Fibroblast of pulmonary artery (primary cell): ENCODE results near the gene TFDP1.

Source experiments
- DNase-seq: peaks from one replicate; pipeline ENCODE4 v3.0.0-alpha.2; 2010; ENCODE audit warnings: low read depth
- H3K4me3 ChIP-seq: replicated peaks from 2 replicates; pipeline ENCODE4 v1.5.1; 2011; ENCODE audit warnings: low read depth, mild to moderate bottlenecking, control low read depth, low read length, moderate library complexity
- CTCF ChIP-seq: IDR thresholded peaks from 2 replicates; pipeline ENCODE4 v1.5.1; 2011; ENCODE audit warnings: mild to moderate bottlenecking, control low read depth, low read length, inconsistent platforms; ENCODE audit errors: missing control alignments

Gene TFDP1

GRCh38 chr13:113557013-113557412, 27.5 kb upstream of the TFDP1 start:
- no peak for TF ChIP-seq CTCF
- no peak overlapping the region for H3K4me3 ChIP-seq
- no peak for DNase-seq

GRCh38 chr13:113558461-113558860, 26.1 kb upstream of the TFDP1 start:
- no peak overlapping the region for H3K4me3 ChIP-seq
- no peak for DNase-seq
- TF ChIP-seq CTCF, result no peak

- no peak overlapping the region for H3K4me3 ChIP-seq
- TF ChIP-seq CTCF, result no peak
- DNase-seq, result no peak
These were observed 25.5 kb upstream of the TFDP1 start for GRCh38 chr13:113559061-113559460.

- no peak for DNase-seq
These were observed 24.5 kb upstream of the TFDP1 start for GRCh38 chr13:113559901-113560644.

GRCh38 chr13:113560645-113561416, 23.7 kb upstream of the TFDP1 start:
- H3K4me3 ChIP-seq, result no peak overlapping the region
- DNase-seq, result no peak
- no peak for TF ChIP-seq CTCF

More at GRCh38 chr13:113559901-113560644, 24.5 kb upstream of the TFDP1 start:
- no peak overlapping the region for H3K4me3 ChIP-seq
- TF ChIP-seq CTCF, result no peak

GRCh38 chr13:113561417-113562084, 23.0 kb upstream of the TFDP1 start:
- no peak overlapping the region for H3K4me3 ChIP-seq
- no peak for TF ChIP-seq CTCF
- DNase-seq, result no peak
